IPS-NIHi11 (cell line): ENCODE measurements around the gene ESCO1.

Experiments used
- DNase-seq: peaks from one replicate; pipeline ENCODE4 v3.0.0; 2012; ENCODE audit warnings: mixed read lengths, low spot score

ESCO1 gene

GRCh38 chr18:21486905-21487437, 113.5 kb downstream of the ESCO1 start:
- DNase-seq: no peak

- no peak for DNase-seq
Measured at GRCh38 chr18:21484851-21485636, 115.5 kb downstream of the ESCO1 start.

- no peak for DNase-seq
Measured at GRCh38 chr18:21483051-21483450, 117.5 kb downstream of the ESCO1 start.

- no peak for DNase-seq
Measured at GRCh38 chr18:21481739-21482138, 118.8 kb downstream of the ESCO1 start.

GRCh38 chr18:21479721-21480120, 120.8 kb downstream of the ESCO1 start:
- no peak for DNase-seq
